Esophagus mucosa (tissue), 1 donor: ENCODE measurements around the gene FCRL6. TPM values are rescaled to one million over a fixed set of nuclear protein-coding genes. Genes with fewer than 3 reads are reported as not detected.

Experiments
- total RNA-seq: library from RNA; stranded (reverse); gene quantifications from one replicate; pipeline ENCODE4 v1.2.4, GENCODE V29; 2023
- donor health status: DM: yes; HTN: yes; CAD: no.

FCRL6 gene
- total RNA-seq, 1 donor from 2014 or later: not detected

Other genes starting within 250 kb of the FCRL6 start
- not detected for gene APCS, start 214.5 kb upstream of the FCRL6 start, total RNA-seq
- gene CRP, start 87.8 kb upstream of the FCRL6 start, total RNA-seq: not detected
- 62.4 TPM for gene DUSP23, start 21.4 kb upstream of the FCRL6 start, total RNA-seq
- gene SLAMF8, start 24.5 kb downstream of the FCRL6 start, total RNA-seq: 0.80 TPM
- gene VSIG8, start 60.3 kb downstream of the FCRL6 start, total RNA-seq: 1.2 TPM
- gene CFAP45, start 97.8 kb downstream of the FCRL6 start, total RNA-seq: 1.5 TPM
- 406 TPM for gene TAGLN2, start 123.1 kb downstream of the FCRL6 start, total RNA-seq
- gene IGSF9, start 143.3 kb downstream of the FCRL6 start, total RNA-seq: 13.0 TPM
- 0.28 TPM for gene SLAMF9, start 151.9 kb downstream of the FCRL6 start, total RNA-seq
- gene PIGM, start 229.6 kb downstream of the FCRL6 start, total RNA-seq: 3.3 TPM